A673 (cell line): ENCODE results near the gene CPNE9. TPM values are rescaled to one million over a fixed set of nuclear protein-coding genes. Genes with fewer than 3 reads are reported as not detected.

Experiments
- BruUV-seq: library from RNA; stranded (reverse); fragments of 400-500 nt; replicated peaks from 2 replicates; lab custom pipeline; 2021; lab: Mats Ljungman, UMichigan
- CTCF ChIA-PET: fragments of 300-600 bp; sonication (Branson Sonifier 250); formaldehyde crosslinking; loops from one replicate; lab custom pipeline; 2022; ENCODE audit warnings: antibody characterized with exemption; lab: Charles Lee
- POLR2A ChIA-PET: fragments of 300-600 bp; sonication (Branson Sonifier 250); formaldehyde crosslinking; loops from one replicate; lab custom pipeline; 2022; ENCODE audit warnings: antibody characterized with exemption; ENCODE audit not compliant: low non-redundant PET; lab: Charles Lee
- DNase-seq: peaks from one replicate; pipeline ENCODE4 v3.0.0-alpha.2; 2015; ENCODE audit warnings: low spot score
- H3K27ac ChIP-seq: fragments of 200-600 bp; sonication (generic); 2 replicates; pipeline ENCODE4 v1.5.1; 2016; ENCODE audit warnings: mixed run types, low read depth, mild to moderate bottlenecking, mixed read lengths, antibody characterized with exemption, low read length; ENCODE audit not compliant: poor library complexity, severe bottlenecking
- H3K27me3 ChIP-seq: fragments of 200-600 bp; sonication (generic); replicated peaks from 2 replicates; pipeline ENCODE4 v1.6.1; 2017; ENCODE audit warnings: mixed run types, low read depth, mild to moderate bottlenecking, mixed read lengths, antibody characterized with exemption, low read length; ENCODE audit not compliant: insufficient read depth, poor library complexity
- H3K36me3 ChIP-seq: fragments of 200-600 bp; sonication (generic); 2 replicates; pipeline ENCODE4 v1.6.1; 2016; ENCODE audit warnings: mixed run types, mild to moderate bottlenecking, mixed read lengths, antibody characterized with exemption, low read length; ENCODE audit not compliant: insufficient read depth, poor library complexity, severe bottlenecking
- H3K4me1 ChIP-seq: fragments of 200-600 bp; sonication (generic); 2 replicates; pipeline ENCODE4 v1.6.1; 2017; ENCODE audit warnings: mixed run types, mild to moderate bottlenecking, mixed read lengths, antibody characterized with exemption, low read length; ENCODE audit not compliant: insufficient read depth, poor library complexity, severe bottlenecking
- H3K4me3 ChIP-seq: fragments of 200-600 bp; sonication (generic); 2 replicates; pipeline ENCODE4 v1.5.1; 2016; ENCODE audit warnings: low read depth, mixed run types, mild to moderate bottlenecking, mixed read lengths, low read length; ENCODE audit not compliant: poor library complexity, severe bottlenecking
- H3K9me3 ChIP-seq: fragments of 200-600 bp; sonication (generic); 2 replicates; pipeline ENCODE4 v1.6.1; 2016; ENCODE audit warnings: mixed run types, low read depth, mild to moderate bottlenecking, mixed read lengths, antibody characterized with exemption, low read length; ENCODE audit not compliant: poor library complexity, severe bottlenecking
- CTCF ChIP-seq: fragments of 300-800, 200-600 bp; sonication (generic); conservative IDR thresholded peaks from 2 replicates; pipeline ENCODE4 v1.5.1; 2017; ENCODE audit warnings: low read depth, mild to moderate bottlenecking, antibody characterized with exemption, low read length, moderate library complexity, mixed read lengths
- EZH2 ChIP-seq: fragments of 200-600 bp; sonication (generic); IDR thresholded peaks from 2 replicates; pipeline ENCODE4 v1.6.1; 2017; ENCODE audit warnings: borderline replicate concordance, low read depth, mild to moderate bottlenecking, mixed read lengths, antibody characterized with exemption, low read length; ENCODE audit not compliant: poor library complexity, severe bottlenecking
- intact Hi-C: fragments of 100-400 bp; cut with micrococcal nuclease; formaldehyde crosslinking; loops from one replicate; pipeline ENCODE4 v1.10.0; 2022; ENCODE audit not compliant: unreplicated experiment
- total RNA-seq: library from RNA; stranded (reverse); gene quantifications from 2 replicates; pipeline ENCODE4 v1.2.3, GENCODE V29; 2021

The CPNE9 gene
- total RNA-seq, 1 experiment from 2014 or later, result not detected

- ChIA-PET POLR2A (no interaction called here), CTCF (no interaction called here)
- no peaks in the 10 kb centered on the region for H3K27me3 ChIP-seq
- intact Hi-C loops, result no loop called here
- no peak overlapping the region for H3K4me3 ChIP-seq
- H3K4me1 ChIP-seq, result no peaks in the 10 kb centered on the region
- peaks cover 22% of the 10 kb centered on the region for H3K36me3 ChIP-seq
- no peaks in the 10 kb centered on the region for H3K9me3 ChIP-seq
- H3K27ac ChIP-seq, result no peak overlapping the region
- TF ChIP-seq EZH2, result no peak
- no peak for TF ChIP-seq CTCF
- no peak for DNase-seq
- no TSS peak for BruUV-seq
These were observed 16.9 kb upstream of the CPNE9 start for GRCh38 chr3:9686703-9687102.

- no peak overlapping the region for H3K27ac ChIP-seq
- TF ChIP-seq EZH2, result no peak
- TF ChIP-seq CTCF, result no peak
- CTCF ChIA-PET, result no interaction called here
These were observed 16.1 kb upstream of the CPNE9 start for GRCh38 chr3:9687514-9687913.

GRCh38 chr3:9688961-9689360 lies 14.7 kb upstream of the CPNE9 start:
- H3K36me3 ChIP-seq, result peaks cover 22% of the 10 kb centered on the region
- H3K9me3 ChIP-seq, result no peaks in the 10 kb centered on the region
- intact Hi-C loops, result no loop called here
- no peak for DNase-seq
- H3K4me3 ChIP-seq, result no peak overlapping the region
- TF ChIP-seq EZH2 (no peak), CTCF (no peak)
- H3K4me1 ChIP-seq, result no peaks in the 10 kb centered on the region
- POLR2A ChIA-PET, result no interaction called here
- CTCF ChIA-PET, result no interaction called here
- H3K27me3 ChIP-seq, result no peaks in the 10 kb centered on the region
- no TSS peak for BruUV-seq
- H3K27ac ChIP-seq, result no peak overlapping the region

More at GRCh38 chr3:9687514-9687913, 16.1 kb upstream of the CPNE9 start:
- no TSS peak for BruUV-seq
- intact Hi-C loops, result no loop called here
- no peak for DNase-seq
- H3K4me3 ChIP-seq, result no peak overlapping the region
- H3K9me3 ChIP-seq, result no peaks in the 10 kb centered on the region
- no peaks in the 10 kb centered on the region for H3K27me3 ChIP-seq
- H3K36me3 ChIP-seq, result peaks cover 23% of the 10 kb centered on the region
- POLR2A ChIA-PET, result no interaction called here
- no peaks in the 10 kb centered on the region for H3K4me1 ChIP-seq
